Psoas muscle (tissue), 8 donors: Measurements from ENCODE around the gene ZC3H18. TPM values are rescaled to one million over a fixed set of nuclear protein-coding genes. Genes with fewer than 3 reads are reported as not detected.

Source experiments
- ATAC-seq, 4 donors: fragments of 200-7000 bp; cut with Tn5 transposase; one replicate each; pipeline ENCODE4 v1.9.1; 2020; ENCODE audit warnings: moderate library complexity in 3 of 4, mild to moderate bottlenecking in 2 of 4
- DNase-seq, 2 donors: peaks; one replicate each; pipeline ENCODE4 v3.0.0-alpha.2; 2020
- H3K27ac ChIP-seq: fragments of 200-600 bp; one replicate; pipeline ENCODE4 v1.8.0; 2022
- H3K27me3 ChIP-seq, 3 donors: fragments of 200-600 bp in 1 of 3; one replicate each; pipeline versions ENCODE4 v1.6.1 to v1.8.0; 2013 to 2022; ENCODE audit warnings: low read length in 2 of 3, mild to moderate bottlenecking in 2 of 3, moderate library complexity in 1 of 3; ENCODE audit not compliant: insufficient read depth in 3 of 3
- H3K36me3 ChIP-seq, 2 donors: fragments of 200-600 bp in 1 of 2; one replicate each; pipeline versions ENCODE4 v1.6.1 to v1.8.0; 2013 to 2022; ENCODE audit warnings: low read depth in 1 of 2, mild to moderate bottlenecking in 1 of 2, moderate library complexity in 1 of 2; ENCODE audit not compliant: insufficient read depth in 1 of 2
- H3K4me1 ChIP-seq: fragments of 200-600 bp; one replicate; pipeline ENCODE4 v1.8.0; 2022
- H3K4me3 ChIP-seq: fragments of 200-600 bp; one replicate; pipeline ENCODE4 v1.8.0; 2022; ENCODE audit warnings: mild to moderate bottlenecking
- H3K9me3 ChIP-seq: fragments of 200-600 bp; one replicate; pipeline ENCODE4 v1.8.0; 2022
- WGBS, 3 donors: extraction: QIAGEN DNeasy Blood & Tissue Kit; methylation state at CpG; one replicate each; pipeline versions ENCODE4 v1.1.6 to v1.1.7; 2013; 5-methylcytosine and 5-hydroxymethylcytosine counted together
- intact Hi-C, 2 donors: fragments of 100-400 bp; cut with DNase I; formaldehyde crosslinking; loops; one replicate each; pipeline versions ENCODE4 v1.11.0 to v1.14.2; 2022
- polyA plus RNA-seq, 3 donors: library from polyadenylated mRNA; stranded (reverse); fragments of 200-250 nt; gene quantifications; one replicate each; pipeline ENCODE4 v1.2.3, GENCODE V29; 2013
- total RNA-seq, 4 donors: library from RNA; stranded (reverse); fragmentation: NEBNext Ultra II Directional in 2 of 4; extraction: Animal tissue kit (Norgen Biotek cat#: 25700) in 2 of 4; gene quantifications; one replicate each; pipeline versions ENCODE4 v1.2.1 to v1.2.4, GENCODE V29; 2021 to 2023
- TF ChIP-seq, protein P1 (sequence below): fragments of 200-600 bp; IDR thresholded peaks from one replicate; pipeline ENCODE4 v1.8.0; 2022; ENCODE audit warnings: antibody characterized with exemption
- donor health status: healthy with polysubstance abuse.
- donor health status: DM: no; HTN: no; CAD: no; lungs with moderate emphysema.
- donor health status: Bipolar disorder and iron deficiency.
- donor health status: healthy.
- donor health status: DM: yes; HTN: yes; CAD: no.
- donor health status: DM: no; HTN: no; CAD: no.
- donor health status: DM: no; HTN: no; CAD: no.
- donor health status: DM: yes; HTN: yes; CAD: no.

The ZC3H18 gene
- total and polyA plus RNA-seq, 7 donors = 19.9 to 36.0 (median 28.5) TPM

DNA sequence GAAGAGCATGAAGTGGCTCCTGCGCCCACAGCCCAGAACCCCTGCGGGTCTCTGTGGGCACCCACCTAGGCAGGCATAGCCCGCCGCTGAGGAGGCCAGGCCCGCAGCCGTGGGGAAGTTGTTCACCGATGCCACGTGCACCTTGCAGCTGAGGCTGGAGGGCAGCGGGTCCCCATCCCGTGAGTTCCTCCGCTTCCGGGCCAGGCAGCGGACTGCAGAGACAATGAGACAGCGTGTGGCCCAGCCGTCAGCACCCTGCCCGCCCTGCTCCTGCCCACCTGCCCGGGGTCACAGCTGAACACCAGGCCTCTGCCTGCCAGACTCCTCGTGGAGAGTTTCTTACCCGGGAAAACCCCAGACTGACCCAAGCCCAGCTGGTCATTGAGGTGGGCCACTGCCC, 87.2 kb downstream of the ZC3H18 start:
- no peaks in the 10 kb centered on the region for H3K27me3 ChIP-seq
- 89 to 91% (median 90%) methylated on average over 18 to 19 of the region's 19 CpGs for WGBS, 3 donors
- DNase-seq (no peak), ATAC-seq (no peak)
- H3K4me3 ChIP-seq = no peak overlapping the region
- peaks cover 0 to 33% of the 10 kb centered on the region in 2 donors for H3K36me3 ChIP-seq
- H3K9me3 ChIP-seq = no peaks in the 10 kb centered on the region
- H3K4me1 ChIP-seq = peaks cover 5% of the 10 kb centered on the region
- H3K27ac ChIP-seq = no peak overlapping the region
- intact Hi-C loops = no loop called here
- TF ChIP-seq, protein P1, sequence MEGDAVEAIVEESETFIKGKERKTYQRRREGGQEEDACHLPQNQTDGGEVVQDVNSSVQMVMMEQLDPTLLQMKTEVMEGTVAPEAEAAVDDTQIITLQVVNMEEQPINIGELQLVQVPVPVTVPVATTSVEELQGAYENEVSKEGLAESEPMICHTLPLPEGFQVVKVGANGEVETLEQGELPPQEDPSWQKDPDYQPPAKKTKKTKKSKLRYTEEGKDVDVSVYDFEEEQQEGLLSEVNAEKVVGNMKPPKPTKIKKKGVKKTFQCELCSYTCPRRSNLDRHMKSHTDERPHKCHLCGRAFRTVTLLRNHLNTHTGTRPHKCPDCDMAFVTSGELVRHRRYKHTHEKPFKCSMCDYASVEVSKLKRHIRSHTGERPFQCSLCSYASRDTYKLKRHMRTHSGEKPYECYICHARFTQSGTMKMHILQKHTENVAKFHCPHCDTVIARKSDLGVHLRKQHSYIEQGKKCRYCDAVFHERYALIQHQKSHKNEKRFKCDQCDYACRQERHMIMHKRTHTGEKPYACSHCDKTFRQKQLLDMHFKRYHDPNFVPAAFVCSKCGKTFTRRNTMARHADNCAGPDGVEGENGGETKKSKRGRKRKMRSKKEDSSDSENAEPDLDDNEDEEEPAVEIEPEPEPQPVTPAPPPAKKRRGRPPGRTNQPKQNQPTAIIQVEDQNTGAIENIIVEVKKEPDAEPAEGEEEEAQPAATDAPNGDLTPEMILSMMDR = no peak

DNA sequence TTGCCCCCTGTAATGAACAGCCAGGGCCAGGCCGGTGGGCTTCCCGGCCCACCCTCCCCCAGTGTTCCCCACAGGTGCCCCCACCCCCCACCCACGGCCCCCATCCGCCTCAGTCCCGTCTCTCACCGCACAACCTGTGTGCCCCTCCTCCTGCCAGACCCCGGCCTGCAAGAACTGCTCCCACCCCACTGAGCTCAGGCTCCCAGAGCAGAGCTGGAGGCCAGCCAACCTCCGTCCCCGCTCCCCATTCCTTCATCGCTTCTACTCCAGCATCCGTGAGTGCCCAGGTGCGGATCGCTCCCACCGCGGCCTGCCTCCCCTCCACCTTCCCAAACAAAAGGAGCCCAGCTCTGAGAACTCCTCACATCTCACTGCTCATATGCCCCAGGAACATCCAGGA, 88.5 kb downstream of the ZC3H18 start:
- WGBS, 3 donors = 87 to 93% (median 93%) methylated on average over 13 to 15 of the region's 15 CpGs
- ATAC-seq (no peak), DNase-seq (no peak)
- Histone ChIP-seq H3K27ac (no peak overlapping the region), H3K27me3 (no peaks in the 10 kb centered on the region), H3K9me3 (no peaks in the 10 kb centered on the region), H3K36me3 (peaks cover 0 to 24% of the 10 kb centered on the region in 2 donors), H3K4me3 (no peak overlapping the region), H3K4me1 (peaks cover 6% of the 10 kb centered on the region)
- TF ChIP-seq, protein P1 = no peak
- intact Hi-C loops = no loop called here

- Histone ChIP-seq H3K9me3 (no peaks in the 10 kb centered on the region), H3K4me3 (no peak overlapping the region), H3K27me3 (no peaks in the 10 kb centered on the region), H3K36me3 (peaks cover 0 to 20% of the 10 kb centered on the region in 2 donors), H3K27ac (no peak overlapping the region), H3K4me1 (peaks cover 6% of the 10 kb centered on the region)
- DNase-seq = no peak
- intact Hi-C loops = no loop called here
- 91 to 94% (median 92%) methylated on average over 25 of the region's 25 CpGs for WGBS, 3 donors
- no peak for ATAC-seq
- TF ChIP-seq, protein P1 = no peak
These were observed 89.0 kb downstream of the ZC3H18 start for GRCh38 chr16:88659160-88659559.

GRCh38 chr16:88661468-88661867, 91.3 kb downstream of the ZC3H18 start:
- DNase-seq = no peak
- WGBS, 3 donors = 74 to 83% (median 74%) methylated on average over 10 of the region's 10 CpGs

More at GRCh38 chr16:88661468-88661867, 91.3 kb downstream of the ZC3H18 start:
- no peak for ATAC-seq
- Histone ChIP-seq H3K4me1 (peaks cover 17% of the 10 kb centered on the region), H3K36me3 (peaks cover 0 to 5% of the 10 kb centered on the region in 2 donors), H3K4me3 (no peak overlapping the region), H3K27ac (no peak overlapping the region), H3K9me3 (no peaks in the 10 kb centered on the region), H3K27me3 (no peaks in the 10 kb centered on the region)
- TF ChIP-seq, protein P1 = no peak
- intact Hi-C loops = loop anchor here in 1 of 2 donors (5.0 kb wide), 1 partner anchor 46 kb away; the partner anchor contains the start of genes CTU2 and RNF166
